ENCODE data around the gene ZCCHC24.
A peak's percentile ranks its signal among the peaks of the same experiment; 100 is the strongest.

ZCCHC24 gene

GRCh38 chr10:79355420-79356017 lies 89.9 kb downstream of the ZCCHC24 start:
- intact Hi-C loops (cut with DNase I; ENCODE audit: low total_unique reads): no loop called here

GRCh38 chr10:79354615-79355014 lies 90.8 kb downstream of the ZCCHC24 start:
- intact Hi-C loops (cut with DNase I; ENCODE audit: low total_unique reads): no loop called here
- Histone ChIP-seq H3K4me3 (no peak overlapping the region), H3K27me3 (no peaks in the 10 kb centered on the region), H3K36me3 (peaks cover 27 to 73% (median 62%) of the 10 kb centered on the region in 3 donors), H3K4me1 (no peaks in the 10 kb centered on the region), H3K9me3 (no peaks in the 10 kb centered on the region), H3K27ac (no peak overlapping the region)
- no peak for DNase-seq
- no peak for TF ChIP-seq CTCF (IDR thresholded peaks at IDR 0.05)

More at GRCh38 chr10:79355420-79356017, 89.9 kb downstream of the ZCCHC24 start:
- H3K4me3 ChIP-seq: no peak overlapping the region
- H3K27me3 ChIP-seq: no peaks in the 10 kb centered on the region
- no peaks in the 10 kb centered on the region for H3K4me1 ChIP-seq
- DNase-seq: no peak
- H3K36me3 ChIP-seq: peaks cover 27 to 64% (median 53%) of the 10 kb centered on the region in 3 donors
- H3K9me3 ChIP-seq: no peaks in the 10 kb centered on the region
- H3K27ac ChIP-seq: no peak overlapping the region
- no peak for TF ChIP-seq CTCF (IDR thresholded peaks at IDR 0.05)

- no peak overlapping the region for H3K27ac ChIP-seq
- no peak overlapping the region for H3K4me3 ChIP-seq
- peaks cover 27 to 76% (median 67%) of the 10 kb centered on the region in 3 donors for H3K36me3 ChIP-seq
- no peak for TF ChIP-seq CTCF (IDR thresholded peaks at IDR 0.05)
- no peak for DNase-seq
- intact Hi-C loops (cut with DNase I; ENCODE audit: low total_unique reads): no loop called here
- H3K9me3 ChIP-seq: no peaks in the 10 kb centered on the region
- H3K4me1 ChIP-seq: peaks cover 0 to 2% (median under 1%) of the 10 kb centered on the region in 4 donors
- no peaks in the 10 kb centered on the region for H3K27me3 ChIP-seq
These were observed 91.3 kb downstream of the ZCCHC24 start for GRCh38 chr10:79354141-79354540.

- H3K27me3 ChIP-seq: no peaks in the 10 kb centered on the region
- H3K36me3 ChIP-seq: peaks cover 27 to 76% (median 67%) of the 10 kb centered on the region in 3 donors
- H3K4me1 ChIP-seq: peaks cover 0 to 5% (median 2%) of the 10 kb centered on the region in 4 donors
- intact Hi-C loops (cut with DNase I; ENCODE audit: low total_unique reads): no loop called here
- peak in 1 of 2 donors; percentile 64 for DNase-seq
- TF ChIP-seq CTCF (IDR thresholded peaks at IDR 0.05): no peak
- no peak overlapping the region for H3K27ac ChIP-seq
- no peak overlapping the region for H3K4me3 ChIP-seq
- no peaks in the 10 kb centered on the region for H3K9me3 ChIP-seq
These were observed 91.7 kb downstream of the ZCCHC24 start for GRCh38 chr10:79353726-79354125.

GRCh38 chr10:79353000-79353406 lies 92.4 kb downstream of the ZCCHC24 start:
- DNase-seq: peak in 1 of 2 donors; percentile 63
- Histone ChIP-seq H3K27ac (no peak overlapping the region), H3K9me3 (no peaks in the 10 kb centered on the region), H3K4me1 (peaks cover 0 to 12% (median 9%) of the 10 kb centered on the region in 4 donors), H3K27me3 (no peaks in the 10 kb centered on the region), H3K4me3 (no peak overlapping the region), H3K36me3 (peaks cover 27 to 73% (median 67%) of the 10 kb centered on the region in 3 donors)
- intact Hi-C loops (cut with DNase I; ENCODE audit: low total_unique reads): no loop called here
- TF ChIP-seq CTCF (IDR thresholded peaks at IDR 0.05): no peak
